ENCODE measurements around the gene DUSP3. TPM values are rescaled to one million over a fixed set of nuclear protein-coding genes. Genes with fewer than 3 reads are reported as not detected.
A peak's percentile ranks its signal among the peaks of the same experiment; 100 is the strongest.

DUSP3 gene
- total RNA-seq, 4 donors from 2014 or later: 37.1 to 120 (median 87.1) TPM

DNA sequence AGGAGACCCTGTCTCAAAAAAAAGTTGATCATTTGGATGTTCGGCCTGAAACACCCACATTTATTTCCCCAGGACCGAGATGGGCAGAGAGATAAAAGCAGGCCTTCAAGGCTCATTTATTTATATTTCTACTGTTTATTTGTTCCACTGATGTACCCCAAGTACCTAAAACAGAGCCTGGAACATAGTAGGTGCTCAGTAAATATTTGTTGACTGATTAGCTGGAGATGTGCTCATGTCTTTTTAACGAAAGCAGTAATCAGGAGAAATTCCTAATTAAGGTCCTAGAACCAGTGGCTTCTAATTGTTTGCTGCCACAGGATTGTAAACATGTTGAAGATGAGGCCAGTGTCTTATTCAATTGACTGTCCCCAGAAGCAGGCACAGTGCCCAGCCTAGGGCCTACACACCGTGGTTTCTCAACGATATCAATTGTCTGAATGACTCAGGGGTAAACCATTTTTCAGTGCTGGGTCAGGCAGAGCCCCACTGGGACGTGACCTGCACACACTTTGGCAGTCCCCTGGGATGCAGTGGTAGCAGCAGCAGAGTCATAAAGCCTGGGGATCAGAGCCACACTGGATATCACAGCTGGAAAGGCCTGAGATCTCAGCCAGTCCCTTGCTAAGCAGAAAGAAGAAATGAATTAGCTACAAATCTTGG, 54.9 kb downstream of the DUSP3 start:
- Histone ChIP-seq H3K27ac (no peak overlapping the region), H3K36me3 (no peaks in the 10 kb centered on the region), H3K4me1 (no peaks in the 10 kb centered on the region), H3K4me3 (no peak overlapping the region), H3K9me3 (no peaks in the 10 kb centered on the region), H3K27me3 (no peaks in the 10 kb centered on the region)
- DNase-seq: no peak
- TF ChIP-seq, protein P1, sequence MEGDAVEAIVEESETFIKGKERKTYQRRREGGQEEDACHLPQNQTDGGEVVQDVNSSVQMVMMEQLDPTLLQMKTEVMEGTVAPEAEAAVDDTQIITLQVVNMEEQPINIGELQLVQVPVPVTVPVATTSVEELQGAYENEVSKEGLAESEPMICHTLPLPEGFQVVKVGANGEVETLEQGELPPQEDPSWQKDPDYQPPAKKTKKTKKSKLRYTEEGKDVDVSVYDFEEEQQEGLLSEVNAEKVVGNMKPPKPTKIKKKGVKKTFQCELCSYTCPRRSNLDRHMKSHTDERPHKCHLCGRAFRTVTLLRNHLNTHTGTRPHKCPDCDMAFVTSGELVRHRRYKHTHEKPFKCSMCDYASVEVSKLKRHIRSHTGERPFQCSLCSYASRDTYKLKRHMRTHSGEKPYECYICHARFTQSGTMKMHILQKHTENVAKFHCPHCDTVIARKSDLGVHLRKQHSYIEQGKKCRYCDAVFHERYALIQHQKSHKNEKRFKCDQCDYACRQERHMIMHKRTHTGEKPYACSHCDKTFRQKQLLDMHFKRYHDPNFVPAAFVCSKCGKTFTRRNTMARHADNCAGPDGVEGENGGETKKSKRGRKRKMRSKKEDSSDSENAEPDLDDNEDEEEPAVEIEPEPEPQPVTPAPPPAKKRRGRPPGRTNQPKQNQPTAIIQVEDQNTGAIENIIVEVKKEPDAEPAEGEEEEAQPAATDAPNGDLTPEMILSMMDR (IDR thresholded peaks at IDR 0.05): no peak
- TF ChIP-seq POLR2A (IDR thresholded peaks at IDR 0.05): no peak

DNA sequence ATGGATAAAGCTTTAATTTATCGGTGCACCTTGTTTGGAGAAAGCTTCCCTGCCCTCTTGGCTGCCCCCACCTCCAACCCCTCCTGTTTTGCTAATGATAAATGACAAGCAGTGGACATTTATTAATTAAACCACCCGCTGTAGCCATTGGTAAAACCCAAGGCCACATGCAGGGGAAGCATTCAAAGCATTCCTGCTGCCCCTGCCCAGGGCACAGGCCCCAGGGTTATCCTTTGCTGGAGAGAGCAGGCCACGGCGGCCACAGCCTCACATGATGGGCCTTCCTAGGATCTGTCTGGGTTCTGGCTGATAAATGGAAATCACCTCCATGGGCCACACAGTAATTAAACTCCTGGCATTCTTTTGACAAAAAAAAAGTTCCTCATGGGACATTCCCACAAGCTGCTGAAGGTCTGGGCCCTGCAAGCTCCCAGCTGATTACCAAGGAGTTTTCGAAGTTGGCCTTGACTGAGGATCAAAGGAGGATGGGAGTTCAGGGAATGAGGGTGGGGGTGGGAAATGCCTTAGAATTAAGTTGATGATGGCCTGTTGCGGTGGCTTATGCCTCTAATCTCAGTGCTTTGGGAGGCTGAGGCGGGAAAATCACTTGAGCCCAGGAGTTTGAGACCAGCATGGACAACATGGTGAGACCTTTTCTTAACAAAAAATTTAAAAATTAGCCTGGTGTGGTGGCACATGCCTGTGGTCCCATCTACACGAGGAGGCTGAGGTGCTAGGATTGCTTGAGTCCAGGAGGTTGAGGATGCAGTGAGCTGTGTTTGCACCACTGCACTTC, 55.7 kb downstream of the DUSP3 start:
- Histone ChIP-seq H3K36me3 (no peaks in the 10 kb centered on the region), H3K27me3 (no peaks in the 10 kb centered on the region), H3K4me3 (no peak overlapping the region), H3K4me1 (no peaks in the 10 kb centered on the region), H3K9me3 (no peaks in the 10 kb centered on the region), H3K27ac (no peak overlapping the region)
- no peak for TF ChIP-seq POLR2A (IDR thresholded peaks at IDR 0.05)
- TF ChIP-seq, protein P1 (IDR thresholded peaks at IDR 0.05): no peak
- no peak for DNase-seq

DNA sequence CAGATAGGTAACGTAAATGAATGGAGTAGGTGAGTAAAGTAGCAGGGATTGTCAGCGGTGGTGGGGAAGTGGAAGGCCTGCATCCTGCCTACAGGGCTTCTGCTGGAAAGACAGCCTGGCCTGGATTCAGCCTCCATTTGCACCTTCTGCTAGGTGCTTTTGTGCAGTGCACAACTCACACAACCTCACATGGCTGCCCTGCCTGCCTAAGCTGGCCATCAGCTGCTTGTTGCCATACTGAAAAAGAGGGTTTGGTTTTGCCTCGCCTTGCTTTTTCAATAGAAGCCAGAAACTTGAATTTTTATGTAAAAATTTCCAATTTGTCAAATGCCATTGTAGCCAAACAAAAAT, 56.5 kb downstream of the DUSP3 start:
- Histone ChIP-seq H3K27me3 (no peaks in the 10 kb centered on the region), H3K9me3 (no peaks in the 10 kb centered on the region), H3K4me1 (no peaks in the 10 kb centered on the region), H3K4me3 (no peak overlapping the region), H3K36me3 (no peaks in the 10 kb centered on the region), H3K27ac (no peak overlapping the region)
- TF ChIP-seq, protein P1 (IDR thresholded peaks at IDR 0.05): no peak
- no peak for TF ChIP-seq POLR2A (IDR thresholded peaks at IDR 0.05)
- no peak for DNase-seq

DNA sequence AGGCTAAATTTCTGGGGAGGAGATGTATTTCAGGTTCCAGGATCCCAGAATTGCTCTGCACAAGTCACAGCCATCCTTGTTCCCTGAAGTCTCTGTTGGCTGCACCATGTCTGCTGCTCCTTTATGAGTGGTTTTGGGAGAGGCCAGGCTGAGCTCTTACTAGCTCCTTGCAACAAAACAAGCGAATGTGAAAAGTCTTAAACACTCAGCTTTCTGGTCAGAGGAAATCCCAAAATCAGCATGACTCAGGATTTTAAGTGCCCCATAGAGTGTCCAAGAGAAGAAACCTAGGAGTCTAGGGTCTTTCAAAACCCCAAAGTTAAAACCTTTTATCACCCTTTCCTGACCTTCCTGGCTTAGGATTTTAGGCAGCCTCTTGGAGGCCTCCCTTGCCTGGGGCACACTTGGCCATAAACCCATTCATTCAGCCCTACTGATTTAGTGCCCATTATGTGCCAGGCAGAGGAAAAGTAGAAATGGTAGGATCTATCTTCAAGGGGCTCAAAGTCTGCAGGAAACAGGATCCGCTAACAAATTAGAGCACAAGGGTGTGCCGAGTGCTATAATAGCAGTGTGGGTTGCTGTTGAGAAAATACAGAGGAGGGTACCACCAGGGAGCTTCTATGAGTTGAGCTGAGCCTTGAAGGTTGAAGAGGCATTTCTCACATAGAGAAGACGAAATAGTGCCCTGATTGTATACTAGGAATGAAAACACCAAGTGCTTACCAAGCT, 57.1 kb downstream of the DUSP3 start:
- Histone ChIP-seq H3K4me3 (no peak overlapping the region), H3K4me1 (no peaks in the 10 kb centered on the region), H3K36me3 (no peaks in the 10 kb centered on the region), H3K27me3 (no peaks in the 10 kb centered on the region), H3K9me3 (no peaks in the 10 kb centered on the region), H3K27ac (no peak overlapping the region)
- no peak for DNase-seq
- TF ChIP-seq, protein P1 (IDR thresholded peaks at IDR 0.05): no peak
- no peak for TF ChIP-seq POLR2A (IDR thresholded peaks at IDR 0.05)

DNA sequence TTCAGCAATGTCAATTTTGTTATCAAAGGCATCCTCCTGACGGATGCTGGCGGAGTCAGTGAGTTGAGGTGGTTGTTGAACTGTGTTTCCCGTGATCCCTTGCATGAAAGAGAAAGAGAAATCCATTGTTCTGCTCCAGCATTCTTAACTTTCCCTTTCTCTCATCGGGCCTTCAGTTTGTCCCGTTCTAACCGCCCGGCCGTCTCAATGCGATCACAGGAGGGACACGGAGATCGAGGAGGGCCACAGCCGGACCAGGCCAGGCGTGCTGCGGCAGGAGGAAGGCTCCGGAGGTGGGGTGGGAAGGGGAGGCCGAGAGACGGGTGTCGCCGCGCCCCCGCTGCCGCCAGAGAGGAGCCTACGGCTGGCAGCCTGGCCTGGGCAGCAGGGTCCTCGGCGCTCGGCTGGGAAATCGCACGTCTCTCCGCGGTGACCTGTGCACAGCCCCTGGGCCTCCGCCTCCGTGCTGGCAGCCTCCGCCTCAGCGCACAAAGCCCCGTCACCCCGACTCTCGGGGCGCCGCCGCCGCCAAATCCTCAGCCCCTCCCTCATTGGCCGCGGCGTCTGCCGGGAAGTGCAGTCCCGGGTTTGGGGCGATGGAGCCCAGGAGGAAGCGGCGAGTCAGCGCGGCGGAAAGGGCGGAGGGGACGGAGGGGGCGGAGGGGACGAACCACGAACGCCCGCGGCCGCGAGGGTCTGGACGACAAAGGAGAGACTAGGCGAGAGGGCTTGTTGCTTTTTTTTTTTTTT, 58.3 kb downstream of the DUSP3 start:
- H3K36me3 ChIP-seq: no peaks in the 10 kb centered on the region
- no peaks in the 10 kb centered on the region for H3K4me1 ChIP-seq
- H3K27ac ChIP-seq: peak overlapping the region; percentile 92 to 96 (median 93)
- DNase-seq: peak; percentile 79 to 90 (median 83)
- TF ChIP-seq, protein P1 (IDR thresholded peaks at IDR 0.05): no peak
- TF ChIP-seq POLR2A (IDR thresholded peaks at IDR 0.05): peak; percentile 56 to 57
- peak overlapping the region; percentile 78 to 93 (median 87) for H3K4me3 ChIP-seq
- H3K27me3 ChIP-seq: no peaks in the 10 kb centered on the region
- no peaks in the 10 kb centered on the region for H3K9me3 ChIP-seq

All from Peyer's patch (tissue), 4 donors.